KBM-7 (cell line): ENCODE data around the gene ZRANB1.
A peak's percentile ranks its signal among the peaks of the same experiment; 100 is the strongest.

Experiments used
- DNase-seq: peaks from one replicate; pipeline ENCODE4 v3.0.0-alpha.2; 2015
- in situ Hi-C: fragments of 300-500 bp; cut with MboI; formaldehyde crosslinking; loops from 2 replicates; pipeline ENCODE4 v1.14.3; 2020; ENCODE audit warnings: low sequenced_read_pairs, low pct_unique_long_range_greater_than_20kb, mixed read lengths

Gene ZRANB1

GRCh38 chr10:124990671-124991625, 49.0 kb downstream of the ZRANB1 start:
- DNase-seq, result no peak
- in situ Hi-C loops, result no loop called here

- DNase-seq, result no peak
- in situ Hi-C loops, result no loop called here
Observed at GRCh38 chr10:124991835-124992234, 49.9 kb downstream of the ZRANB1 start.

GRCh38 chr10:124992462-124993344, 50.8 kb downstream of the ZRANB1 start:
- in situ Hi-C loops, result no loop called here
- DNase-seq, result peak; percentile 65

DNA sequence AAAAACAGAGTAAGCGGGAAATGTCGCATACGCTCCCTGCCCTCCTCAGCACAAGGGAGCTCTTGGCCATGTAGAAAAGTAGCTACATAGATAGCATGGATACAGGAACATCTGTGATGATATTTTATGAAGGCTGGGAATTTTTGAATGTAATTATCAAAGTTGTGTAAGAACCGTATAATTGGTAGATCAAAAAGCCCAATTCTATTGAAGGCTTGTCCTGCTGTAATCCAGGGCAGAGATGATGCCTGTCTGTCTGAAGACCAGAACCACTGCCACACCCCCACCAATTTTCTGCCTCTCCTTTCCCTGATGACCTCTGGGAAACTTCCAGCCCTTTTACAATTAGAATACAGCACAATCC, 51.4 kb downstream of the ZRANB1 start:
- no peak for DNase-seq
- in situ Hi-C loops, result no loop called here

- DNase-seq, result no peak
- in situ Hi-C loops, result no loop called here
Observed at GRCh38 chr10:124993736-124994451, 52.0 kb downstream of the ZRANB1 start.

GRCh38 chr10:124994573-124995473, 52.9 kb downstream of the ZRANB1 start:
- DNase-seq, result no peak
- in situ Hi-C loops, result no loop called here

DNA sequence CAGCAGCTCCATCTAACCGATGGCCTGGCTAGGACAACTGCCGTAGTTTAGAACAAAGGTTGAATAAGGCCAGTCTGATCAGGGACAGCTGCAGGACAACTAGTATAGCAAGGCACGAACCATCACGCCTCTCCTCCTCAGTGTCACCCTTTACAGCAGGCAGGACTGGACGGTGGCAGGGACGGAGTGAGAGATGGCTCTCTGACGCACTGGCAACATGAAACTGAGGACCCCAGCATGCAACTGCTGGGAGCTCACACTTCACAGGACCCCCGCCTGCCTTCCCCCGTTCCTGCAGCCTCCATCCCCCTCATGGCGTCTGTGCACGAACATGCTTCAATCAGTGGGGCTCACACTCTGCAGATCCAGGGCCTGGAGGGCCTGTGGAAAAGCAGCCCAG, 53.7 kb downstream of the ZRANB1 start:
- DNase-seq, result no peak
- in situ Hi-C loops, result no loop called here

- in situ Hi-C loops, result no loop called here
- DNase-seq, result no peak
Observed at GRCh38 chr10:124996127-124996853, 54.4 kb downstream of the ZRANB1 start.

DNA sequence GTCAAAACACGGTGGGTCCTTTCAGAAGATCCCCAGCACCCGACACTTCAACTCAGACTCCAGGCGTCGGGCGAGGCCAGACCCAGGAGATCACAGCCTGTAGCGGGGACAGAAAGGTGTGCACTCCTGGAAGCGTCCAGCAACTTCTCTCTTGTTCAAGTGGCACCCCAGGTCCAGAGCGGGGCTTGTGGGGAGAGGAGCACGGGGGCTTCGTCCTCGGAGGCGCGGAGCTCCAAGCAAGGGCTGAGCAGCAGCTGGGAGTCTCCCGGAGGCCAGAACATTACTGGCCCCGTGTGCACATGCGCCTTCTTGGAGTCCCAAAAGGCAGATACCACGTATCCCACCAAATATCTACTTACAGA, 54.9 kb downstream of the ZRANB1 start:
- DNase-seq, result no peak
- in situ Hi-C loops, result no loop called here

DNA sequence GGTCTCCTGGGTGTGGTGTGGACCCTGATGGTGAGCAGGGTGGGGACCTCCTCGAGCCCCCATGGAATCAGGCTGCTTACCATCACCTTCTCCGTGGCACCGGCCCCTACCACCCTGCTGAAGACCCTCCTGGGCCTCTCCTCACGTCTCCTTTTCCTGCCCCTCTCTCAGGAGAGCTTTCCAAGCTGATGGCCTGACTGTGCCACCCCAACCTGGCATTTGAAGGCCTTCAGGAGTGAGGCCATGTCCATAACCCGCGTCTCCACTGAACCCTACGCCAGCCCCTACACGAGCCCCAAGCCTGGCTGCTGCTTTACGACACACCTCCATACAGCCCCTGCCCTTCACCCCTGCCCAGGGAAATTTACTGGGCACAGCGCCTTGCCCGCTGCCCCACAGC, 55.4 kb downstream of the ZRANB1 start:
- in situ Hi-C loops, result no loop called here
- DNase-seq, result no peak

DNA sequence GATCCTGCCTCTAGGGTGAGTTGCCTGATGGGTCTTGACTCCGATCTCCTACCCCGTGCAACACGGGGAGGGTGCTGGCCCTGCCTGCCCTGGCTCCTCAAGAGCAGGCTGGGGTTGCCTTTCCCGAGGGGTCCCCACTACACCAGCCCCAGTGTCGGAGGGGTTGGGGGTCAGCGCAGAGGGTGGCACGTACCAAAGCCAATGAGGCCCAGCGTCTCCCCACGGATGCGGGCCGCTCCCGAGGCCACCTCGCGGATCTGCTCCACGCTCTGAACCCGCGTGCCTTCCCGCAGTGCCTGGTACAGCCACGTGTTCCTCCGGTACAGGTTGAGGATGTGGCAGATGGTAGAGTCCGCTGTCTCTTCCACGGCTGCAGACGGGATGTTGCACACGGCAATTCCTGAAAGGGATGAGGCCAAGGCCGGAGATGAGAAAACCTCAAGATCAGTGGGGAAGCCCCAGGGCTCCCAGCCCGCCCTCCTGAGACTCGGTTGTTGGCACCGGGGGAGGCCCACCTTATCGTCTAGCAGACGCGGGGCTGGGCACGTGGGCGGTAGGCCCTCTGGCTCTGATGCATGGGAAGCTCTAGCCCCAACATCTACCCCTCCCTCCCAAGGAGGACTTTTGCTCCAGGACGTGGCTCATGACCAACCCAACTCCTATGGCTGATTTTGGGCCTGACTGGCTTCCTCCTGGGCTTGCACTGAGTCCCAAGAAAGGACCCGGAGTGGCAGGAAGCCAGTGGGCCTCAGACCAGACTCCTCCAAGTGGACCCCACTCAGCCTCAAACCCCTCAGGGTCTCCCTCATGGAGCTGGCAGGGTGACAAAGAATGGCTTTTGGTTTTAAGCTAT, 56.1 kb downstream of the ZRANB1 start:
- no peak for DNase-seq
- in situ Hi-C loops, result no loop called here

- no peak for DNase-seq
- in situ Hi-C loops, result no loop called here
Observed at GRCh38 chr10:124998624-124999291, 56.8 kb downstream of the ZRANB1 start.

DNA sequence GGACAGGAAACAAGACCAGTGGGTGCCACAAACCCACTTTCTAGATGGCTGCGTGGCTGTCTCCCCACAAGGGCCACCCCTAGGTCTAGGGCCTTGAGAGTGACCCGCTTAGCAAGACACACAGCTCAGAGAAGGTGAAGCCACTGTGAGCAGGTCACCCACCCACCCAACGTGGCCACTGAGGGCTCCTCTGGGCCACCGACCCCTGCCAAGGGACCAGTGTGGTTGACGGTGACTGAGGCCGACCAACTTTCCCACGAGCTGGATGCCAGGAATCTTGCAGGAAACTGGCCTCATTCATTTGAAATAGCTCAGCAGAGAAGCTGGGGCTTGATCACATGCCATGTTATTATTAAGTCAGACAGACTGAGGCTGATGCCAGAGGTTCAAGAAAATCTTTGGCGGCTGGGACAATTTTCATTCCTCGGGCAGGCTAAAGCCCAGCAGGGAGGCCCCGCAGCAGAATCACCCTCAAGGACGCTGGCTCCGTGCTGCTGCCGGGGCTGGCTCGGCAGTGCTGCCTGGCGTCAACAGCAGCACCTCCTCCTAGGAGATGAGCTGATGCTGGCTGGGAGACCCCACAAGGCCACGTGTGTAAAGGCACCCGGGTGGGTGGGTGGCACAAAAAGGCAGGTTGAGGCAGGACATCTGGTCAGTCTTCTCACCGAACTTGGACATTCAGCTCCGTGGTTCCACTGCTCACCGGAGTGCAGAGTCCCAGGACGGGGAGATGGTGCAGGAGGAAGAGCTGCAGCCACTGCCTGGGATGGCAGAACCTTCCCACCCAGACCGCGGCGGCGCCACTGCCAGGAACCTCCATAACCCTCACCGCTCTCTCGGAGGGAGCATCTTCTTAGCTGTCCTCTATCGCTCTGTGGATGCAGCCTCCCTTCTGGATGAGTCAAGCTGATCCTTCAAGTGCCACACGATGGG, 57.8 kb downstream of the ZRANB1 start:
- DNase-seq, result no peak
- in situ Hi-C loops, result no loop called here

GRCh38 chr10:125000366-125001312, 58.7 kb downstream of the ZRANB1 start:
- DNase-seq, result no peak
- in situ Hi-C loops, result no loop called here
